ENCODE results near the gene SFMBT2.
"Not testable (repeated sequence)": the region's sequence is repeated elsewhere in the genome, so short reads cannot be mapped to it uniquely, and the experiment has no call there.

SFMBT2 gene

GRCh38 chr10:7320072-7320471 lies 90.8 kb downstream of the SFMBT2 start:
- DNase-seq (ENCODE audit: low read depth) = no peak

GRCh38 chr10:7319632-7320031 lies 91.2 kb downstream of the SFMBT2 start:
- DNase-seq (ENCODE audit: low read depth) = no peak

- DNase-seq (ENCODE audit: low read depth) = no peak
Observed at GRCh38 chr10:7318836-7319235, 92.0 kb downstream of the SFMBT2 start.

GRCh38 chr10:7317786-7318446 lies 92.9 kb downstream of the SFMBT2 start:
- DNase-seq (ENCODE audit: low read depth) = no peak

GRCh38 chr10:7316839-7317238 lies 94.0 kb downstream of the SFMBT2 start:
- DNase-seq (ENCODE audit: low read depth) = no peak

- no peak for DNase-seq (ENCODE audit: low read depth)
Observed at GRCh38 chr10:7315906-7316305, 94.9 kb downstream of the SFMBT2 start.

GRCh38 chr10:7314170-7314569 lies 96.7 kb downstream of the SFMBT2 start:
- DNase-seq (ENCODE audit: low read depth) = no peak

- no peak for DNase-seq (ENCODE audit: low read depth)
Observed at GRCh38 chr10:7312488-7312857, 98.4 kb downstream of the SFMBT2 start.

- not testable (repeated sequence) for DNase-seq (ENCODE audit: low read depth)
Observed at GRCh38 chr10:7311850-7312487, 98.9 kb downstream of the SFMBT2 start.

GRCh38 chr10:7311218-7311849 lies 99.5 kb downstream of the SFMBT2 start:
- DNase-seq (ENCODE audit: low read depth) = no peak

GRCh38 chr10:7310076-7310475 lies 100.8 kb downstream of the SFMBT2 start:
- no peak for DNase-seq (ENCODE audit: low read depth)

- DNase-seq (ENCODE audit: low read depth) = no peak
Observed at GRCh38 chr10:7308826-7309225, 102.0 kb downstream of the SFMBT2 start.

GRCh38 chr10:7306616-7307015 lies 104.2 kb downstream of the SFMBT2 start:
- no peak for DNase-seq (ENCODE audit: low read depth)

GRCh38 chr10:7306147-7306546 lies 104.7 kb downstream of the SFMBT2 start:
- DNase-seq (ENCODE audit: low read depth) = no peak

GRCh38 chr10:7305053-7305452 lies 105.8 kb downstream of the SFMBT2 start:
- DNase-seq (ENCODE audit: low read depth) = no peak

- no peak for DNase-seq (ENCODE audit: low read depth)
Observed at GRCh38 chr10:7304110-7304509, 106.7 kb downstream of the SFMBT2 start.

- no peak for DNase-seq (ENCODE audit: low read depth)
Observed at GRCh38 chr10:7302930-7303557, 107.8 kb downstream of the SFMBT2 start.

GRCh38 chr10:7302392-7302906 lies 108.4 kb downstream of the SFMBT2 start:
- no peak for DNase-seq (ENCODE audit: low read depth)

GRCh38 chr10:7301006-7301778 lies 109.6 kb downstream of the SFMBT2 start:
- DNase-seq (ENCODE audit: low read depth) = no peak

GRCh38 chr10:7300384-7300971 lies 110.4 kb downstream of the SFMBT2 start:
- no peak for DNase-seq (ENCODE audit: low read depth)

- DNase-seq (ENCODE audit: low read depth) = not testable (repeated sequence)
Observed at GRCh38 chr10:7299601-7300325, 111.1 kb downstream of the SFMBT2 start.
